Measurements from ENCODE around the gene EEFSEC. TPM values are rescaled to one million over a fixed set of nuclear protein-coding genes. Genes with fewer than 3 reads are reported as not detected.

Gene EEFSEC
- total and polyA plus RNA-seq, 11 donors = 17.5 to 48.0 (median 22.5) TPM

DNA sequence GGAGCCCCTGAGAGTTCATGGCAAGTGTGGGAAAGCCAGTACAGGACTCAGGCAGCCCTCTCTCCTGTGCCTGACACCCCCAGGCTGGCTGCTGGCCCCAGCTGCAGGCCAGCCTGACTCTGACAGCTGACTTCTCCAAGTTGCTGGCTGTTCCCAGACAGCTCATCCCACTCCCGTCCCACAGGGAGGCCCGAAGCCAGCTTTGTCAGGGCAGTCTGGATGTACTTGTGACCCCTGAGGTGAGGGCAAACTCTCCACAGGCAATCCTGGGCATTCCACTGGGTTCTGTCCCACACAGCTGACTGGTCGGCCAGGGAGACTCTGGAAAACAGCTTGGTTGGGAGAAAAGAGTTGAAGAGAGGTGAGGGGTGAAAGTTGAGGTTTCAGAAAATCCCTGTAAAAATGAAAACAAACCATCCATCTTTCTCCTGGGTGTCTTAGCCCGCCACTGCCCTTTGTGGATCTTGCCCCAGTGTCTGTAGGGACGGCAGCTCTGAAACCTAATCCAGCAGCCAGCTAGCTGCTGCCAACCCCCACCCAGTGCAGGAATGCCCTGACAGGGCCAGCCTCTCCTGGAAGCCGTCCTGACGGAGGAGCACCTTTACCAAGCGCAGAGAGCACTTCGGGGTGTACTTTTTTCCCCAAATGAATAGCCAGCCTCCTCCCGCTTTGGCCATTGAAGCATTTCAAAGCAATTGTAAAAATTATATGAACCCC lies 225.5 kb downstream of the EEFSEC start:
- DNase-seq (peak; percentile 48 to 73 (median 70)), ATAC-seq (peak; percentile 53 to 66 (median 58))
- no peak overlapping the region for H3K4me3 ChIP-seq
- H3K9me3 ChIP-seq = no peaks in the 10 kb centered on the region
- 49 to 58% (median 54%) methylated on average over 9 to 10 of the region's 10 CpGs for WGBS, 4 donors
- H3K4me1 ChIP-seq = peaks cover 0 to 51% (median 32%) of the 10 kb centered on the region in 12 donors
- no peak for TF ChIP-seq CTCF (IDR thresholded peaks at IDR 0.05)
- no peak for TF ChIP-seq POLR2A (IDR thresholded peaks at IDR 0.05)
- H3K36me3 ChIP-seq = no peaks in the 10 kb centered on the region
- H3K27me3 ChIP-seq = no peaks in the 10 kb centered on the region
- intact Hi-C loops (cut with DNase I) = no loop called here
- H3K27ac ChIP-seq = peak overlapping the region; percentile 8 to 87 (median 66)

DNA sequence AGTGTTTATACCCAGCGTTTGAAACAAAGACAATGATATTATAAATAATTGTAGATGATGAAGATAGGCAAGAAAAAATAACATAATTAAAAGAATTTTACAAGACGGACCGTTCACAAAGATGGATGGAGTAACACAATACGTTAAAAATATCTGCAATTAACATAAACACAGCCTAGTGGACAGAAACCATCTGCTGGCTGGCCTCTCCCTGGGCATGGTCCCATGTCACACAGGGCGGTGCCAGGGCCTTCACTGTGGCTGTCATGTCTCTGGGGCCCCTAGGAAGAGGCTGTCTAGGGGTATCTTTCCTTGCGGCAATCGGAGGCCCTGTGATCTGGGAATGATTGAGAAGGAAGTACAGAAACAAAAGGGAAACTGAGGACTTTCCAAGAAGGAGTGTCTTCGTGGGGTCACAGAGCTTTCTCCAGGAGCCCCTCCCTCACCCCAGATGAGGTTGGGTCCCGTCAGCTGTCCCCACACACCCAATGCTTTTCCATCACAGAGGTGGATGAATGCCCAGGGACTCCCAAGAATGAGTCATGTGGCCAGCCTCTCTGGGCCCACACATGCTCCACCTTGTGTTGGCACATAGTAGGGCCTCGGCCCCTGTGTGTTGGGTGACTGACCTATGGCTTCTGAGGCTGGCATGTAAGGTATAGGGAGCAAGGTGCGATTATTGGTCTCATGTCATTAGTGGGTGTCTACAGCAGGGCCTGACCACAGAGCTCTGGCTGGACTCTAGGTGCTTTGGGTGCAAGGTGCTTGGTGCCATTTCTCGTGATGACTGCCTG lies 226.3 kb downstream of the EEFSEC start:
- no peak for TF ChIP-seq CTCF (IDR thresholded peaks at IDR 0.05)
- TF ChIP-seq POLR2A (IDR thresholded peaks at IDR 0.05) = no peak
- intact Hi-C loops (cut with DNase I) = no loop called here

GRCh38 chr3:128380295-128380694 lies 227.0 kb downstream of the EEFSEC start:
- Histone ChIP-seq H3K4me3 (no peak overlapping the region), H3K27me3 (no peaks in the 10 kb centered on the region), H3K4me1 (peaks cover 0 to 66% (median 42%) of the 10 kb centered on the region in 12 donors), H3K9me3 (no peaks in the 10 kb centered on the region), H3K36me3 (no peaks in the 10 kb centered on the region), H3K27ac (peak overlapping the region in 1 of 12 donors; percentile 77)
- WGBS, 4 donors = 93 to 98% (median 94%) methylated on average over 5 of the region's 5 CpGs
- intact Hi-C loops (cut with DNase I) = no loop called here
- TF ChIP-seq POLR2A (IDR thresholded peaks at IDR 0.05) (no peak), CTCF (IDR thresholded peaks at IDR 0.05) (no peak)
- no peak for DNase-seq
- no peak for ATAC-seq

More for the DNA sequence above, 226.3 kb downstream of the EEFSEC start:
- Histone ChIP-seq H3K27ac (peak overlapping the region in 7 of 12 donors; percentile 53 to 87 (median 71)), H3K4me3 (no peak overlapping the region), H3K4me1 (peaks cover 0 to 58% (median 35%) of the 10 kb centered on the region in 12 donors), H3K9me3 (no peaks in the 10 kb centered on the region), H3K27me3 (no peaks in the 10 kb centered on the region), H3K36me3 (no peaks in the 10 kb centered on the region)
- DNase-seq (no peak), ATAC-seq (no peak)
- WGBS, 4 donors = 78 to 82% (median 79%) methylated on average over 12 of the region's 12 CpGs

GRCh38 chr3:128380719-128381118 lies 227.4 kb downstream of the EEFSEC start:
- ATAC-seq (no peak), DNase-seq (no peak)
- Histone ChIP-seq H3K9me3 (no peaks in the 10 kb centered on the region), H3K4me3 (no peak overlapping the region), H3K27ac (peak overlapping the region in 1 of 12 donors; percentile 86), H3K27me3 (no peaks in the 10 kb centered on the region), H3K4me1 (peaks cover 0 to 69% (median 44%) of the 10 kb centered on the region in 12 donors), H3K36me3 (no peaks in the 10 kb centered on the region)
- 94 to 98% (median 97%) methylated on average over 6 of the region's 6 CpGs for WGBS, 4 donors
- TF ChIP-seq CTCF (IDR thresholded peaks at IDR 0.05) (no peak), POLR2A (IDR thresholded peaks at IDR 0.05) (no peak)
- intact Hi-C loops (cut with DNase I) = no loop called here
